Posterior vena cava (tissue), 2 donors: ENCODE data around the gene GNPTAB. TPM values are rescaled to one million over a fixed set of nuclear protein-coding genes. Genes with fewer than 3 reads are reported as not detected.
"Not testable (repeated sequence)": the region's sequence is repeated elsewhere in the genome, so short reads cannot be mapped to it uniquely, and the experiment has no call there.

ENCODE experiments used
- DNase-seq: peaks from one replicate; pipeline ENCODE4 v3.0.0-alpha.2; 2020; ENCODE audit warnings: low spot score
- intact Hi-C, 2 donors: fragments of 100-400 bp; cut with DNase I; formaldehyde crosslinking; loops; one replicate each; pipeline versions ENCODE4 v1.14.1 to v1.14.2; 2022 to 2023
- total RNA-seq, 2 donors: library from RNA; stranded (reverse); fragmentation: NEBNext Ultra II Directional; extraction: Animal tissue kit (Norgen Biotek cat#: 25700); gene quantifications; one replicate each; pipeline ENCODE4 v1.2.1, GENCODE V29; 2021
- donor health status: DM: yes; HTN: yes; CAD: no.
- donor health status: DM: yes; HTN: yes; CAD: no.

The GNPTAB gene
- total RNA-seq, 2 donors from 2014 or later = 37.0 to 42.8 TPM

- intact Hi-C loops = not testable (repeated sequence)
These were observed 12.1 kb downstream of the GNPTAB start for GRCh38 chr12:101818689-101819088.

DNA sequence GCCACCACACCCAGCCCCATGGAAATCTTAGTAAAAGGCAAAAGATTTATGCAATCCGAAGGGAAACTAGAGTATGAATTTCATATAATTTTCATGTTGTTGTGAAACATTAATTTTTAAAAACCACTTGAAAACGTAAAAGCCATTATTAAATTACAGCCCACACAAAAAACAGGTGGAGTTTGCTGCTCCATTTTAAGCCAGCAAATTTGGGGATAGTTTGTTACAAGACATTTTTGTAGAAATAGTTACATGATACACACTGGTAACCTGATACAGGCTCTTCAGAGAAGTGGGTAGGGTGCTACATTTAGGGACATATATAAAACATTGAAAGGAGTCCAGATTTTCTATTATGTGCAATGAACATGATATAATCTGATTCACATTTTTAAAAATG, 17.6 kb downstream of the GNPTAB start:
- intact Hi-C loops = no loop called here

More at GRCh38 chr12:101818689-101819088, 12.1 kb downstream of the GNPTAB start:
- not testable (repeated sequence) for DNase-seq

DNA sequence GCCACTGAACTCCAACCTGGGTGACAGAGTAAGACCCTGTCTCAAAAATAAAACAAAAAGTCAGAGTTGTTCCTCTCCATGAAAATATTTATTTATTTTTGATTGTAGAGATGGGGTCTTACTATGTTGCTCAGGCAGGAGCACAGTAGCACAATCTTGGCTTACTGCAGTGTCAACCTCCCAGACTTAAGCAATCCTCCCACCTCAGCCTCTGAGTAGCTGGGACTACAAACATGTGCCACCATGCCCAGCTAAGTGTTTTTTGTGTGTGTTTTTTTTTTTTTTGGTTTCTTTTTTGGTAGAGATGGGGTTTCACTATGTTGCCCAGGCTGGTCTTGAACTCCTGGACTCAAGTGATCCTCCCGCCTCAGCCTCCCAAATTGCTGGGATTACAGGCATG, 18.0 kb downstream of the GNPTAB start:
- intact Hi-C loops = not testable (repeated sequence)

More for the DNA sequence above, 17.6 kb downstream of the GNPTAB start:
- no peak for DNase-seq

DNA sequence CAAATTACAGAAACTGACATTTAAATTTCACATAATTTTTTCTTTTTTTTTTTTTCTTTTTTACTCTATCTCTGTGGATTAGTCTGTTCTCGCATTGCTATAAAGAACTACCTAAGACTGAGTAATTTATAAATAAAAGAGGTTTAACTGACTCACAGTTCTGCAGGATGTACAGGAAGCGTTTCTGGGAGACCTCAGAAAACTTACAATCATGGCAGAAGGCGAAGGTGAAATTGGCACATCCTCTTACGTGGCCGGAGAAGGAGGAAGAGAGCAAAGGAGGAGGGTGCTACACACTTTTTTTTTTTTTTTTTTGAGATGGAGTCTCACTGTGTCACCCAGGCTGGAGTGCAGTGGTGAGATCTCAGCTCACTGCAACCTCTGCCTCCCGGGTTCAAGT, 19.4 kb downstream of the GNPTAB start:
- DNase-seq = not testable (repeated sequence)

More for the DNA sequence above, 18.0 kb downstream of the GNPTAB start:
- DNase-seq = not testable (repeated sequence)

DNA sequence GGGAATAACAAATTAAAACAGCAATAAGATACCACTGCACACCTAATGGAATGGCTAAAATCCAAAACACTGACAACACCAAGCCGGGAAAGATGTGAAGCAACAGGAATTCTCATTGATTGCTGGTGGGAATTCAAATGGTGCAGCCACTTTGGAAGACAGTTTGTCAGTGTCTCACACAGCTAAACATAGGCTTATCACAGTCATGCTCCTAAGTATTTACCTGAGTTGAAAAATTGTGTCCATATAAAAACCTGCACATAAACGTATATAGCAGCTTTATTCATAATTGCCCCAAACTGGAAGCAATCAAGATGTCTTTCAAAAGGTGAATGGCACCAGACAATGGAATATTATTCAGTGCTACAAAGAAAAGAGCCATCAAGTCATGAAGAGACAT, 21.6 kb downstream of the GNPTAB start:
- DNase-seq = no peak
- intact Hi-C loops = no loop called here

More for the DNA sequence above, 19.4 kb downstream of the GNPTAB start:
- intact Hi-C loops = not testable (repeated sequence)

DNA sequence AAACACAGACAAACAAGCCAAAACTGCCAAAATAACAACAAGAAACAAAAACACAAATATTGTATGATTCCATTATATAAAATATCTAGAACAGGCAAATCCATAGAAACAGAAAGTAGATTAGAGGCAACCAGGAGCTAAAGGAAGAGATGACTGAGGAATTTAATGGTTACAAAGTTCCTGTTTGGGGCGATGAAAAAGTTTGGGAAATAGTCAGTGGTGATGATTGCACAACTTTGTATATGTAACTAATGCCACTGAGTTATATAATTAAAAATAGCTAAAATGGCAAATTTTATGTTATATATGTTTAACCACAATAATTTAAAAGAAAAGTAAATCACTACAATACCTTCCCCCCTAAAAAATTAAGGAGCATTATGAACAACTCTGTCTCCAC, 24.5 kb downstream of the GNPTAB start:
- intact Hi-C loops = no loop called here
- DNase-seq = no peak

- intact Hi-C loops = no loop called here
- DNase-seq = no peak
These were observed 26.4 kb downstream of the GNPTAB start for GRCh38 chr12:101804409-101804808.

GRCh38 chr12:101803978-101804377, 26.8 kb downstream of the GNPTAB start:
- no peak for DNase-seq
- intact Hi-C loops = no loop called here

DNA sequence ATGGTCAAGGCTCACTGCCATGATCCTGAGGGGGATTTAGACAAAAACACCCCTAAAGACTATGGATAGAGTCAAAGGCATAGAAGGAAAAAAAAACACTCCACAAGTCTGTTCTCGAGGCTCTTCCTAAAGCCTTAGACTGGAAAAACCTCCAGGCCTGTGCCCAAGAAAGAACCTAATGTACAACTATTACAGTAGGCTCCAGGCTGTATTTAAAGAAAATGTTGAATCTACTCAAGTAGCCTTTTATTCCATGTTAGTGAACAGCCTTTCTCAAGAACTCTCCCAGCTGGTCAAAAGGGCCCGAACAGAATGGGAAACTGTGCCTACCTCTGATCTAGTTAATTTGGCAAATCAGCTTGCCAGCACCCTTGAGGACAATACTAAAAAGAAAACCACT, 28.3 kb downstream of the GNPTAB start:
- intact Hi-C loops = no loop called here
- no peak for DNase-seq

- DNase-seq = no peak
- intact Hi-C loops = no loop called here
These were observed 31.0 kb downstream of the GNPTAB start for GRCh38 chr12:101799774-101800173.

DNA sequence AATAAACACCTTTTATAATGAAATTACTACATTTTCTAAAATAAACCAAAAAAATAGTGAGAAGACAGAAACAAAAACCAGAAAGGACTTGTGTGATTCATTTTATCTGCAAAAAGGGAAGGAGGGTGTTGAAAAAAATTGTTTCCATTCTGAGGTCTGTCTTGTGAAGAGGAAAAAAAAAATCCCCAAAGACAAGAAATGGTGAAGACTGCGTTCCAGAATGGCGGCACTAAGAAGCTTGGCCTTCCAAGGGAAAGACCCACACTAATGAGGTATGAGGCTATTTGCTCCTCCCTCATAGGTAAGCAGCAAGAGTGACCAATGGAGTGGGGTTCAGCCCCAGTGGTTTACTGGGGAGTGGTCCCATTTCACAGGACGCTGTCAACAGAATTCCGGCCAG, 35.0 kb downstream of the GNPTAB start:
- intact Hi-C loops = no loop called here
- DNase-seq = no peak

DNA sequence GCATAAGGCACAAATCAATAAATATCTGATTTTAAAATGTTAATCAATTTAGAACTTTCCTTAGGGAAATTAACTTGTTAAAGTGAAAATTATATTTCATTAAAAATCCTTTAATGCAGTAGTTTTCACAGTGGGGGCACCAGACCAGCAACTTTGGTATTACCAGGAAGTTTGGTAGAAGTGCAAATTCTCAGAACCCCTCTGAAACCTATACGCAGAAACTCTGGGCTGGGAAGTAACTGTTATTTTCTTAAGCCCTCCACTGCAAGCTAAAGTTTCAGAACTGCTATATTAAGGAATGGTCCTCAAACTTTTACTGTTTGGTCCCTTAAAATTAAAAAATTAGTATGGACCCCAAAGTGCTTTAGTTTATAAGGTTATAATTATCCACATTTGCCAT, 35.7 kb downstream of the GNPTAB start:
- intact Hi-C loops = no loop called here
- DNase-seq = no peak

DNA sequence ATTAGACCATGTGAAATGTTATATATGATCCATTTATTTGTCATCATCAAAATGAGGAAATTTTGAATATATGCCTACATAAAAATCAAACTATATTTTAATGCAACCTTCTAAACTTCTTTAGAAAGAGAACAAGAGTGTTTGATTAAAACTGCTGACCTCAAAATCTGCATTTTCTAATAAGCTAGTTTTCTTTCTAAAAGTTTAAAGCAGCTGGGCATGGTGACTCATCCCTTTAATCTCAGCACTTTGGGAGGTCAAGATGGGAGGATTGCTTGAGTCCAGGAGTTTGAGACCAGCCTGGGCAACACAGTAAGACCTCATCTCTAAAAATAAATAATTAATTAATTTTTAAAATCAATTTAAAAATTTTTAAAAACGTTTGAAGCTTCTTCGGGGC, 36.2 kb downstream of the GNPTAB start:
- DNase-seq = no peak
- intact Hi-C loops = no loop called here

DNA sequence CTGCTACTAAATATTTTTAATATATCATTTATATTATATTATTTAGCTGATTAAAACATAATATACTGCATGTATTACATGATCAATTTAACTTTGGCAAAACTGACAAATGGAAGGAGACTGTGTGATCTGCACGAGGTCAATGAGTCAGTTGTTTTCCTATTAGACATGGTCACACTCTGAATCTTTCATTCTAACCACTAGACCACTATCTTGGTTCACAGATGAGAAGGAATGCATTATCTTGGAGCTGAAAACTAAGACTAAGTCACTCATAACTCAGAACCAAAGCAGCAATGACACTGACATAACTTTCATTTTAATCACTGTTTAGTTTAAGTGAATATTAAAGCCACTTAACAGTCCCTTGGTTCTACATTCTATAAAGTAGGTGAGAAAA, 37.4 kb downstream of the GNPTAB start:
- intact Hi-C loops = no loop called here

DNA sequence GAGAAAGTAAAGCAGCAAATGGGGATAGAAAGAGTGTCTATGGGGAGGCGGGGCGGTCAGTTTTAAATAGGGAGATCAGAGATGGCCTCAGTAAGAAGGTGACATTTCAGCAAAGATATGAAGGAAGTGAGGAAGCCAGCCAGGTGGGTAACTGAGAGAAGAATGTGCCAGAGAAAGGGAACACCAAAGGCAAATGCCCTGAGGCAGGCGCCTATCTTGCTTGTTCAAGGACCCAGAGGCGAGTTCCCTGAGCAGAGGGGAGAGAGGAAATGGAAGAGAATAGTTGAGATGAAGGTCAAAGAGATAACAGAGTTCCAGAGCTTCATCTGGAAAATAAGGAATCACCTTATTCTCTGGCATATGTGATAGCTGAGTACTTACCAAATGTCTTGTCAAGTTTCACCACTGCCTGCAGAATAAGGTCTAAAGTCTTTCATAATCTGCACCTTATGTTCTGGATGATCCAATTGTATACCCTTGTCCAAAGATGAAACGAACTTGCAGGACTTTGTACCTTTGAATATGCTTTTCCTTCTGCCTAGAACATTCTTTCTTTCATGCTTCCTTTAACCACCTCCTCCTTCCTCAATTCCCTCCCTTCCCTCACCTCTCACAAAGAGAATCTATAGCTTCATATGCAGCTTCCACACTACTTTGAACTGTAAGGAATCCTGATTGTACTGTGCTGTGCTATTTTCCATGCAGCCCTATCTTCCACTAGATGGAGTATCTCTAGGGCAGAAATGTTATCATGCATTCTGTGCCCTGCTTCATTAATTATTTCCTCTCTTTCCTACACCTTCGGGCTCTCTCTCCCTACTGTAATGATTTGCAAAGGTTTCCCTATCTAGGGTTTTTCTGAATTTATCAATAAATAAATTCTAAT, 38.5 kb downstream of the GNPTAB start:
- intact Hi-C loops = no loop called here
- DNase-seq = no peak

More for the DNA sequence above, 37.4 kb downstream of the GNPTAB start:
- no peak for DNase-seq

GRCh38 chr12:101789171-101789570, 41.6 kb downstream of the GNPTAB start:
- DNase-seq = no peak
- intact Hi-C loops = no loop called here

DNA sequence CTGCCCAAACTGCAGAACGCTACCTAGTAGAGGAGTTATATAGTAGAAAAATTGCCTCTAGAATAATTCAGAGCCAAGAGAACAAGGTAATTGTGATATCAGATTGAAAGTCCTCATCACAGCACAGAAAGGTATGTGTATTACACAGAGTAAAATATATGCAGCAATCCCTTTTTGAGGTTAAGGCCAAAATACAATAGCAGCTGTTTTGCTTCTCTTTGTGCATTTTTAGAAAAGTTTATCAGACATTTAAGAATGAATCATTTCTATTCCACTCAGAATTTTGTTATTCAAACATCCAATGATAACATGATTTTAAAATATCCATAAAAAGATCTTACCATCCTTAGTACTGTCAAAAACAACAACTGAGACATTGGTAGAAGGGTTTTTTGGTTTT, 45.1 kb downstream of the GNPTAB start:
- intact Hi-C loops = no loop called here
- DNase-seq = no peak

DNA sequence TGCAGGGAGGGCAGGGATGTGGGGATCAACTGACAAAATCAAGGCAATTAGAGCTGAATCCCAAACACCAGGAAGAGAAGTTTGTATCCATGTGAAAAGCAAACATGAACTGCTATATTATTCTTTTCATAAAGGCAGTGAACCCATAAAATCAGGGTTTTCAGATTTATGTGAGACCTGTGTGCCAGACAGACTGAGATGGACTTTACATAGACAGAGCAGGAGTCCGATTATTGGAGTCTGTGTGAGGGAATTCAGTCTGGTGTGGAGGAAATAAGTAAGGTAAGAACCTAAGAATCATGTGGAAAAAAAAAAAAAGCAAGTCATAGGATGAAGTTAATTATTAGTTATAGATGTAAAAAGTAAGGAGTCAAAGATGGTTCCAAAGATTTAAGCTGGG, 46.4 kb downstream of the GNPTAB start:
- DNase-seq = no peak
- intact Hi-C loops = no loop called here

DNA sequence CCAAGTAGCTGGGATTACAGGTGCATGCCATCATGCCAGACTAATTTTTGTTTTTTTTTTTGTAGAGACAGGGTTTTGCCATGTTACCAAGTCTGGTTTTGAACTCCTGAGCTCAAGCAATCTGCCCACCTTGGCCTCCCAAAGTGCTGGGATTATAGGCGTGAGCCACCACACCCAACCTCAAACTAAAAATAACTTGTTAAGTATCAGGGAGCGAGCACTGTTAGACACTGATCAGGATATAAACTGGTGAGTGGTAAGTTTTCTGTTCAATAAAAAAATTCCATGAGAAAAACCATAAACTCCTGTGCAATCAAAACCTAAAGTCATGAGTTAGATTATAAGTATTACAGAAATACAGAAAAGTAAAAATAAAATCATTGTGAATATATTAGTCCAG, 46.9 kb downstream of the GNPTAB start:
- no peak for DNase-seq
- intact Hi-C loops = no loop called here

DNA sequence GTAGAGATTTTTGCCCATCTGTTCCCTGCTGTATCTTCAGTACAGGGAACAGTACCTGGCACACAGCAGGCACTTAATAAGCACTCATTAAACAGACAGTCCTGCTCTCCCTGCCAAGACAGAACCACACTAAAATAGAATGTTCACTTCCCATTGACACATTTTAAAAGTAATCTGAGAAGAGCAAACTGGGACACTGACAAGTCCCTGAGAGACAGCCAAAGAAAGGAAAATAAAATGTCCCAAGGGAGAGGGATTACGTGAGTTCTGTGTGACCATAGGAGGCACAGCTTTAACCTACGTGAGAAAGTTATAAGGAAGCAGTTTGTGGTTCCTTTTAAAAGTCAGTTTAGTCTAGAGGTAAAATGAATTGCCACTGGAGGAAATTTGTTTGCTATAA, 47.6 kb downstream of the GNPTAB start:
- DNase-seq = no peak
- intact Hi-C loops = no loop called here

GRCh38 chr12:101782273-101782731, 48.5 kb downstream of the GNPTAB start:
- intact Hi-C loops = no loop called here
- no peak for DNase-seq
